HG03175 (cell line): Measurements from ENCODE around the gene CNIH1.
"Not testable (repeated sequence)": the region's sequence is repeated elsewhere in the genome, so short reads cannot be mapped to it uniquely, and the experiment has no call there.

ENCODE experiments used
- ATAC-seq: cut with Tn5 transposase; IDR thresholded peaks from one replicate; pipeline ENCODE4 v1.9.1; 2021; ENCODE audit warnings: mild to moderate bottlenecking, moderate library complexity; ENCODE audit not compliant: unreplicated experiment

Gene CNIH1

GRCh38 chr14:54392131-54392859, 48.9 kb downstream of the CNIH1 start:
- ATAC-seq: no peak

- ATAC-seq: no peak
Measured at GRCh38 chr14:54387328-54387727, 53.8 kb downstream of the CNIH1 start.

GRCh38 chr14:54385556-54385955, 55.6 kb downstream of the CNIH1 start:
- ATAC-seq: no peak

GRCh38 chr14:54383835-54384234, 57.3 kb downstream of the CNIH1 start:
- ATAC-seq: no peak

GRCh38 chr14:54381821-54382220, 59.4 kb downstream of the CNIH1 start:
- ATAC-seq: no peak

- not testable (repeated sequence) for ATAC-seq
Measured at GRCh38 chr14:54380558-54380957, 60.6 kb downstream of the CNIH1 start.

- ATAC-seq: not testable (repeated sequence)
Measured at GRCh38 chr14:54378893-54379292, 62.3 kb downstream of the CNIH1 start.

GRCh38 chr14:54377501-54377900, 63.7 kb downstream of the CNIH1 start:
- no peak for ATAC-seq

- no peak for ATAC-seq
Measured at GRCh38 chr14:54374117-54374884, 66.9 kb downstream of the CNIH1 start.
